ENCODE results near the gene TCEA2.

The TCEA2 gene

DNA sequence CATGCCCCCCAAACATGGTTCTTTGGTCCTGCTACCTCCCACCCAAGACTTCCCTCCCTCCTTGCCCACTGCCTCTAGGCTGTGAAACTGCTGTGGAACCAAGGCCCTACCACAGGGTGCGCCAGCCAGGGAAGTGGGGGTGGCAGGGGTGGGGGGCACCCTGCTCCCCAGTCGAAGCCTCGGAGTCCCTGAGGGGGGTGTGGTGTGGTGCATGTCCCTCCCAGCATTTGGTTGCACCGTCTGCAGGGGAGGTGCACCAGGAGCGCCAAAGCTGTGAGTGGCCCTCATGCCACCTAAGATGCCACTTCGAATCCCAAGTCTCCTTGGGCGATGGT, 14.5 kb downstream of the TCEA2 start:
- Mint-ChIP-seq H3K27ac (no peak overlapping the region), H3K4me1 (peaks cover 31% of the 10 kb centered on the region), H3K36me3 (ENCODE audit: low read depth) (no peaks in the 10 kb centered on the region), H3K4me3 (no peak overlapping the region), H3K27me3 (ENCODE audit: low read depth, poor library complexity) (peaks cover 19% of the 10 kb centered on the region), H3K9me3 (no peaks in the 10 kb centered on the region)
- TF ChIP-seq, protein P1, sequence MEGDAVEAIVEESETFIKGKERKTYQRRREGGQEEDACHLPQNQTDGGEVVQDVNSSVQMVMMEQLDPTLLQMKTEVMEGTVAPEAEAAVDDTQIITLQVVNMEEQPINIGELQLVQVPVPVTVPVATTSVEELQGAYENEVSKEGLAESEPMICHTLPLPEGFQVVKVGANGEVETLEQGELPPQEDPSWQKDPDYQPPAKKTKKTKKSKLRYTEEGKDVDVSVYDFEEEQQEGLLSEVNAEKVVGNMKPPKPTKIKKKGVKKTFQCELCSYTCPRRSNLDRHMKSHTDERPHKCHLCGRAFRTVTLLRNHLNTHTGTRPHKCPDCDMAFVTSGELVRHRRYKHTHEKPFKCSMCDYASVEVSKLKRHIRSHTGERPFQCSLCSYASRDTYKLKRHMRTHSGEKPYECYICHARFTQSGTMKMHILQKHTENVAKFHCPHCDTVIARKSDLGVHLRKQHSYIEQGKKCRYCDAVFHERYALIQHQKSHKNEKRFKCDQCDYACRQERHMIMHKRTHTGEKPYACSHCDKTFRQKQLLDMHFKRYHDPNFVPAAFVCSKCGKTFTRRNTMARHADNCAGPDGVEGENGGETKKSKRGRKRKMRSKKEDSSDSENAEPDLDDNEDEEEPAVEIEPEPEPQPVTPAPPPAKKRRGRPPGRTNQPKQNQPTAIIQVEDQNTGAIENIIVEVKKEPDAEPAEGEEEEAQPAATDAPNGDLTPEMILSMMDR (IDR thresholded peaks at IDR 0.05) = no peak
- DNase-seq = no peak

DNA sequence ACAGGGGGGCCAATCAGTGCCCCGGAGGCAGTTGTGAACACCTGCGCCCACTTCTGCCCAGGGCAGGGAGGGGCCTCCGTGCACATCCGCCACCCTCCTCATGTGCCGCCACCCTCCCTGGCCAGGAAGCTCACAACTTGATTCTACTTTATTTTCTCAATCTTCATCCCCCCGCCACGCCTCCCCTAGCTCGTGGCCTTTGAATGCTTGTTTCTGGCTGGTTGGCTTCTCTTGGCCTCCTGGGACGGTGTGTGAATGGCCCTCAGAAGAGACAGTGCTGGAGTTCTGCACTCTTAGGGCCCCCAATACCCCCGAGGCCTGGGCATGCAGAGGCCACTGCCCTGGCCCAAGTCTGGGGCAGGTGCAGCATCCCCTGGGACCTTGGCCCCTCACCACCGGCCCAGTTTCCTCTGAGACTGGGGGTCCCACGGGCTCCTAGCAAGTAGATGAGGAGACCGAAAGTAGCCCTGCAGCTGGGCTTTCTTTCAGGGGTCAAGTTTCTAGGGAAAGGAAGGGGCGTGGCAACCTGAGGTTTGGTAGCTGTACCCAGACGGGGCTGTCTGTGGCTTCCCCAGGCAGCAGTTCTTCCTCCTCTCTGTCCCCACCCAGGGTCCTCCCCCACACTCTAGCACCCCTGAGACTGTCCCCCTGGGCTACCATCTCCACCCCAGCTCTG, 15.0 kb downstream of the TCEA2 start:
- Mint-ChIP-seq H3K4me3 (no peak overlapping the region), H3K9me3 (no peaks in the 10 kb centered on the region), H3K27me3 (ENCODE audit: low read depth, poor library complexity) (peaks cover 24% of the 10 kb centered on the region), H3K27ac (no peak overlapping the region), H3K4me1 (peaks cover 34% of the 10 kb centered on the region), H3K36me3 (ENCODE audit: low read depth) (no peaks in the 10 kb centered on the region)
- DNase-seq = no peak
- TF ChIP-seq, protein P1 (IDR thresholded peaks at IDR 0.05) = no peak

DNA sequence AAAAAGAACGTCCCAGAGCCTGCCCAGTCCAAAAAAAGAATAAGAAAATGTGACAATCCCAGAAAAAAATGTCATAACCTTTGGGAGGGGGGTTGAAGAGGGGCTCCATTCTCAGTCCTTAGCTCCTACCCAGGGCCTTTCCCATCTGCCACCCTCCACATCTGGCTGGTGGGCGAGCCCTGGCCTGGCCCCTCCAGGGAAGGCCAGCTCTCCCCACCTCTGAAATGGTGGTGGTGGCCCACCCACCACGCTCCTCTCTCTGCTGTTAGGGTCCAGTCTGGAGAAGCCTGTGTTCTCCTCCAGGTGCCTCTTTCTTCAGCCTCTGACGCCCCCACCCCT, 15.9 kb downstream of the TCEA2 start:
- no peaks in the 10 kb centered on the region for H3K36me3 Mint-ChIP-seq (ENCODE audit: low read depth)
- H3K4me1 Mint-ChIP-seq = peaks cover 34% of the 10 kb centered on the region
- TF ChIP-seq, protein P1 (IDR thresholded peaks at IDR 0.05) = no peak
- no peak for DNase-seq
- H3K27me3 Mint-ChIP-seq (ENCODE audit: low read depth, poor library complexity) = peaks cover 29% of the 10 kb centered on the region
- no peaks in the 10 kb centered on the region for H3K9me3 Mint-ChIP-seq
- no peak overlapping the region for H3K27ac Mint-ChIP-seq
- H3K4me3 Mint-ChIP-seq = peak overlapping the region; percentile 71

DNA sequence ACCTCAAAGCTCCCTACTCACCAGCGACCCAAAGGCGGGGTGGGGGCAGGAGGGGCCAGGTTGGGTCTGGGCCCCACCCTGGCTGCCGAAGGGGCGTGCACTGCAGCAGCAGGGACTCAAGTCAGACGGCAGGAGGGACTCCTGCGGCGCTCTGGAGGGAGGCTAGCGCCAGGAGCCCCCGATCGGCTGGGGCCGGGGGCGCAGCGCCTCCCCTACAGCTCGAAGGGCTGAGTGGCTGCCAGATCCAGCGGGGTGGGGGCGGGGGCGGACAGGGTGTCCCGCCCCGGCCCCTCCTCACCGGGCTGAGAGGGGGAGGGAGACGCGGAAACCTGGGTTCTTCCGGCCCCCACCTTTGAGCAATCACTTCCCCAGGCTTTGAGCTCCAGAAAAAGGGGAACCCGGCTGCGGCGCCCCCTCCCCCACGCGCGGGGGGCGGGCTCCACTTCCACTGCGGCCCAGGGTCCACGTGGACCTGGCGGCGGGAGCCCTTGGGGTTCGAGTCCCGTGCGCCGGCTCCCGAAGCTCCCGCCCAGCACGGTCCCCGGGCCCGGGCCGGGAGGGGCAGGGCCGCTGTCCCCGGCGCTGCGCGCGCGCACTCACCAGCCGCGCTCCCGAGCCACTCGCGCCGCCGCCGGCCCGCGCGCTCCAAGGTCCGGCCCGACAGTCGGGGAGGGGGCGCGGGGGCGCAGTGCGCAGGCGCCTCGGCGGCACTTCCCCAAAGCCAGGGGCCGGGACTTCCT, 16.4 kb downstream of the TCEA2 start, which contains the start of gene RGS19:
RGS19 (minus strand) TSS at position 246 of the 740 bp plus-strand sequence. CDS start 2,632 bp downstream, outside the sequence.
- H3K9me3 Mint-ChIP-seq = no peaks in the 10 kb centered on the region
- TF ChIP-seq, protein P1 (IDR thresholded peaks at IDR 0.05) = no peak
- H3K27me3 Mint-ChIP-seq (ENCODE audit: low read depth, poor library complexity) = peaks cover 33% of the 10 kb centered on the region
- DNase-seq = peak; percentile 84
- peaks cover 38% of the 10 kb centered on the region for H3K4me1 Mint-ChIP-seq
- peak within 1 kb of the TSS; percentile 82 for H3K4me3 Mint-ChIP-seq
- H3K27ac Mint-ChIP-seq = peak within 1 kb of the TSS; percentile 39
- H3K36me3 Mint-ChIP-seq (ENCODE audit: low read depth) = no peaks in the 10 kb centered on the region

DNA sequence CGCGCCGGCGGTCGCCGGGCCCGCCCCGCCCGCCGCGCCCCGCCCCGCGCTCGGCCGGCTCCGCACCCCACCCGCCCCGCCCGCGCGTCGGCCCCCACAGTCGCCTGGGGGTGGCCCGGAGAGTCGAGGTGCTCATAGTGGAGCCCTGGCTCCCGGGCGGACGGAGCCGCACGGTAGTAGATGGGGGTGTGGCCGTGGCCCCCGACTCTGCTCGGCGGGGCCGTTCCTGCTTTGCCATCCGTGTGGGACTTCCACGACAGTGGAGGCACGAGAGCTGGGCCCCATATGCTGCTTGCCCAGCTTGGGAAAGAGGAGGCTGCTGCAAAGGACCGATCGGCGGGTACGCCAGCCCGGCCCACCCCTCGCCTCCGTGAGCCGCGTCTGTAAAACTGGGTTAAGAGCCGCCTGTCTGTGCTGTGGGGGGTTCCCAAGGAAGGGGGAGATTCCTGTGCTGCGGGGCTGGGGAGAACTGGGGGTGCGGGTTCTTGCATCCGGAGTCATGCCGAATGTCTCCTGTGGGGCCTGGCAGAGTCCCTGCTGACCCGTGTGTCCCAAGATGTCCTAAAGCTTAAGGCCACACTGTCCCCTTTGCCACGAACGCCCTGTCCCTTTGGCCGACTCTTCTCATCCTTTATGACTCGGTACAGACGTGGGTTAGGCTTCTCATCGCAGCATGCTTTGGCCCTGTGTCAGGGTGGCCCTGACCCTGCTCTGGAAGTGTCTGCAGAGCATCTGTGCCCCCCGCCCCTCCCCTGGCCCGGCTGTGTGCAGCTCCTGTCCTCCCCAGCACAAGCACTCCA, 17.2 kb downstream of the TCEA2 start, which contains the start of gene OPRL1:
OPRL1 (plus strand) TSS at position 70 of the 800 bp plus-strand sequence. CDS start 12,639 bp downstream, outside the sequence.
- H3K4me3 Mint-ChIP-seq = peak within 1 kb of the TSS; percentile 82
- peaks cover 41% of the 10 kb centered on the region for H3K27me3 Mint-ChIP-seq (ENCODE audit: low read depth, poor library complexity)
- TF ChIP-seq, protein P1 (IDR thresholded peaks at IDR 0.05) = no peak
- no peak for DNase-seq
- peak within 1 kb of the TSS; percentile 39 for H3K27ac Mint-ChIP-seq
- no peaks in the 10 kb centered on the region for H3K9me3 Mint-ChIP-seq
- no peaks in the 10 kb centered on the region for H3K36me3 Mint-ChIP-seq (ENCODE audit: low read depth)
- H3K4me1 Mint-ChIP-seq = peaks cover 39% of the 10 kb centered on the region

All from nephron progenitor cell (in vitro differentiated cells).